Activated CD8-positive, alpha-beta memory T cell treated with anti-CD3 and anti-CD28 coated beads for 24 hours (primary cell): ENCODE data around the gene SNAPC1.
"Not testable (repeated sequence)": the region's sequence is repeated elsewhere in the genome, so short reads cannot be mapped to it uniquely, and the experiment has no call there.

ENCODE experiments used
- DNase-seq: peaks from one replicate; pipeline ENCODE4 v3.0.0-alpha.2; 2020

The SNAPC1 gene

GRCh38 chr14:61761959-61762786 is at the start of gene SNAPC1:
SNAPC1 (plus strand) TSS chr14:61762420; CDS start chr14:61762461, 41 bp downstream.
- DNase-seq, result peak; percentile 97

- no peak for DNase-seq
Observed at GRCh38 chr14:61713724-61714437, 48.3 kb upstream of the SNAPC1 start.

GRCh38 chr14:61716956-61717355 is 45.3 kb upstream of the SNAPC1 start:
- DNase-seq, result no peak

GRCh38 chr14:61718039-61718438 is 44.2 kb upstream of the SNAPC1 start:
- DNase-seq, result no peak

GRCh38 chr14:61719344-61720293 is 42.6 kb upstream of the SNAPC1 start:
- no peak for DNase-seq

GRCh38 chr14:61720294-61720661 is 41.9 kb upstream of the SNAPC1 start:
- DNase-seq, result no peak

- DNase-seq, result no peak
Observed at GRCh38 chr14:61720741-61721140, 41.5 kb upstream of the SNAPC1 start.

GRCh38 chr14:61724133-61724532 is 38.1 kb upstream of the SNAPC1 start:
- no peak for DNase-seq

- DNase-seq, result no peak
Observed at GRCh38 chr14:61726778-61727658, 35.2 kb upstream of the SNAPC1 start.

GRCh38 chr14:61730756-61731373 is 31.4 kb upstream of the SNAPC1 start:
- no peak for DNase-seq

- DNase-seq, result no peak
Observed at GRCh38 chr14:61733972-61734371, 28.2 kb upstream of the SNAPC1 start.

GRCh38 chr14:61736751-61737150 is 25.5 kb upstream of the SNAPC1 start:
- DNase-seq, result no peak

GRCh38 chr14:61737915-61738314 is 24.3 kb upstream of the SNAPC1 start:
- DNase-seq, result no peak

GRCh38 chr14:61739133-61739532 is 23.1 kb upstream of the SNAPC1 start:
- no peak for DNase-seq

- DNase-seq, result no peak
Observed at GRCh38 chr14:61742371-61742770, 19.8 kb upstream of the SNAPC1 start.

- no peak for DNase-seq
Observed at GRCh38 chr14:61744238-61744637, 18.0 kb upstream of the SNAPC1 start.

- DNase-seq, result not testable (repeated sequence)
Observed at GRCh38 chr14:61746346-61746745, 15.9 kb upstream of the SNAPC1 start.

- no peak for DNase-seq
Observed at GRCh38 chr14:61746881-61747280, 15.3 kb upstream of the SNAPC1 start.

- DNase-seq, result no peak
Observed at GRCh38 chr14:61747342-61747741, 14.9 kb upstream of the SNAPC1 start.

- no peak for DNase-seq
Observed at GRCh38 chr14:61749264-61749663, 13.0 kb upstream of the SNAPC1 start.

GRCh38 chr14:61749867-61750266 is 12.4 kb upstream of the SNAPC1 start:
- no peak for DNase-seq
